Measurements from ENCODE around the gene SHC1. TPM values are rescaled to one million over a fixed set of nuclear protein-coding genes. Genes with fewer than 3 reads are reported as not detected.

SHC1 gene
- total and polyA plus RNA-seq, 2 experiments from 2014 or later, result 117 to 211 TPM

DNA sequence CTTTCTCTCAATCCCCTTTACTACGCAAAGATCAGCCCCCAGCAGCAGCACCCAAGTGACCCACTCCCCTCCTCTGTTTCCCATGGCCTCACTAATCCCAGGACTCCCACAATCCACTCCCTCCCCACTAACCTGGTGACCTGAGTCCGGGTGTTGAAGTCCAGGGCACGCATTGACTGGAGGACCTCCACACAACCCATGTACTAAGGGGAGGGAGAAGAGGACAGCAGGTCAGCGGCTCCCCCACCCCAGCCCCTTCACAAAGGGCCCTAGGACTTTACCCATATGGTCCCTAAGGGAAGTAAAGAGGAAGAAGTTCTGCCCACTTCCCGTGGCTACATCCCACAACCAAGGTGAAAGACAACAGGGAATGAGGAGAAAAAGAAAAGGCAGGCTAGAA is 1.3 kb downstream of the SHC1 start:
- H3K27ac ChIP-seq (ENCODE audit: low read depth), result no peak overlapping the region; the same call in 1 of the 2 replicates
- DNase-seq (ENCODE audit: low spot score) (no peak), ATAC-seq (no peak)
- no peak overlapping the region for H2AFZ ChIP-seq
- TF ChIP-seq EZH2phosphoT487 (IDR thresholded peaks at IDR 0.05; ENCODE audit: unreplicated experiment), result no peak
- TF ChIP-seq JUNB (IDR thresholded peaks at IDR 0.05; ENCODE audit: unreplicated experiment), result no peak
- no peak for TF ChIP-seq ZNF114 (CRISPR knock-in tag; IDR thresholded peaks at IDR 0.05)
- TF ChIP-seq, protein P1, sequence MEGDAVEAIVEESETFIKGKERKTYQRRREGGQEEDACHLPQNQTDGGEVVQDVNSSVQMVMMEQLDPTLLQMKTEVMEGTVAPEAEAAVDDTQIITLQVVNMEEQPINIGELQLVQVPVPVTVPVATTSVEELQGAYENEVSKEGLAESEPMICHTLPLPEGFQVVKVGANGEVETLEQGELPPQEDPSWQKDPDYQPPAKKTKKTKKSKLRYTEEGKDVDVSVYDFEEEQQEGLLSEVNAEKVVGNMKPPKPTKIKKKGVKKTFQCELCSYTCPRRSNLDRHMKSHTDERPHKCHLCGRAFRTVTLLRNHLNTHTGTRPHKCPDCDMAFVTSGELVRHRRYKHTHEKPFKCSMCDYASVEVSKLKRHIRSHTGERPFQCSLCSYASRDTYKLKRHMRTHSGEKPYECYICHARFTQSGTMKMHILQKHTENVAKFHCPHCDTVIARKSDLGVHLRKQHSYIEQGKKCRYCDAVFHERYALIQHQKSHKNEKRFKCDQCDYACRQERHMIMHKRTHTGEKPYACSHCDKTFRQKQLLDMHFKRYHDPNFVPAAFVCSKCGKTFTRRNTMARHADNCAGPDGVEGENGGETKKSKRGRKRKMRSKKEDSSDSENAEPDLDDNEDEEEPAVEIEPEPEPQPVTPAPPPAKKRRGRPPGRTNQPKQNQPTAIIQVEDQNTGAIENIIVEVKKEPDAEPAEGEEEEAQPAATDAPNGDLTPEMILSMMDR (conservative IDR thresholded peaks at IDR 0.05; ENCODE audit: low read depth in 2 of 2), result no peak
- TF ChIP-seq ZNF331 (CRISPR knock-in tag; IDR thresholded peaks at IDR 0.05; ENCODE audit: low read depth), result no peak
- TF ChIP-seq STAT1 (IDR thresholded peaks at IDR 0.05; ENCODE audit: unreplicated experiment), result no peak
- Mint-ChIP-seq H3K36me3 (ENCODE audit: low read depth) (peaks cover 54% of the 10 kb centered on the region), H3K9me3 (peaks cover 3% of the 10 kb centered on the region; the same call in 1 of the 3 replicates), H3K4me3 (no peak overlapping the region), H3K27me3 (ENCODE audit: insufficient read depth, low read depth, poor library complexity) (peaks cover 14% of the 10 kb centered on the region), H3K27ac (peak overlapping the region; percentile 88), H3K4me1 (peaks cover 36% of the 10 kb centered on the region)
- H3F3A ChIP-seq (replicated peaks; ENCODE audit: low read depth), result peaks cover 31% of the 10 kb centered on the region
- H3K36me3 ChIP-seq (ENCODE audit: insufficient read depth), result peaks cover 26% of the 10 kb centered on the region
- H3K9me2 ChIP-seq (ENCODE audit: insufficient read depth), result no peaks in the 10 kb centered on the region
- peak overlapping the region; percentile 90 for H3K4me2 ChIP-seq
- H3K27me3 ChIP-seq (ENCODE audit: insufficient read depth), result no peaks in the 10 kb centered on the region
- peaks cover 42% of the 10 kb centered on the region for H3K79me2 ChIP-seq (replicated peaks; ENCODE audit: insufficient read depth)
- peaks cover 17% of the 10 kb centered on the region for H4K20me1 ChIP-seq (replicated peaks; ENCODE audit: insufficient read depth)
- peak overlapping the region; percentile 82 for H3K4me3 ChIP-seq
- peaks cover 18% of the 10 kb centered on the region for H3K4me1 ChIP-seq (ENCODE audit: insufficient read depth)

DNA sequence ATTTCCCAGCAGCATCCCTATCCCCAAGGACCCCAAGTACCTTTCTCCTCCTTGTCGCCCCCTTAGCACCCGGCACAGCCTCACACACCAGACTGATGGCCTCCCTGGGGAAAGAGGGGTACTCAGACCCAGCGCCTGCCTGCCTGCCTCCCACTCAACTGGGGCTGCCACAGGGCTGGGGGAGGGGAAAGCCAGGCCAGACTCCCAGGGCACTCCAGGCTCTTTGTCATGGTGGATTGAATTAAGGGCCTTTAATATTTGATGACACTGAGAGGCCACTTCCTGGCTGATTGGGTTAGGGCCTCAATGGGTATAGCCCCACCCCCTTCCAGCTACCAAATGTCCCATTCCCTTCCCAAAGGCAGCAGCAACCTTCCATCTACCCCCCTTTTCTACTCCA is 1.8 kb downstream of the SHC1 start:
- Mint-ChIP-seq H3K27ac (peak overlapping the region; percentile 63), H3K36me3 (ENCODE audit: low read depth) (peaks cover 59% of the 10 kb centered on the region), H3K4me3 (no peak overlapping the region), H3K27me3 (ENCODE audit: insufficient read depth, low read depth, poor library complexity) (peaks cover 14% of the 10 kb centered on the region), H3K4me1 (peaks cover 40% of the 10 kb centered on the region), H3K9me3 (peaks cover 3% of the 10 kb centered on the region; the same call in 1 of the 3 replicates)
- Histone ChIP-seq H3K27ac (ENCODE audit: low read depth) (no peak overlapping the region), H4K20me1 (replicated peaks; ENCODE audit: insufficient read depth) (peaks cover 22% of the 10 kb centered on the region), H3K4me2 (peak overlapping the region; percentile 90), H3K9me2 (ENCODE audit: insufficient read depth) (no peaks in the 10 kb centered on the region), H3K4me3 (peak overlapping the region; percentile 82), H3K27me3 (ENCODE audit: insufficient read depth) (no peaks in the 10 kb centered on the region), H3F3A (replicated peaks; ENCODE audit: low read depth) (peaks cover 33% of the 10 kb centered on the region), H3K36me3 (ENCODE audit: insufficient read depth) (peaks cover 28% of the 10 kb centered on the region), H3K4me1 (ENCODE audit: insufficient read depth) (peaks cover 23% of the 10 kb centered on the region), H3K79me2 (replicated peaks; ENCODE audit: insufficient read depth) (peaks cover 42% of the 10 kb centered on the region), H2AFZ (no peak overlapping the region)
- DNase-seq (ENCODE audit: low spot score) (no peak), ATAC-seq (no peak)
- TF ChIP-seq, protein P2, sequence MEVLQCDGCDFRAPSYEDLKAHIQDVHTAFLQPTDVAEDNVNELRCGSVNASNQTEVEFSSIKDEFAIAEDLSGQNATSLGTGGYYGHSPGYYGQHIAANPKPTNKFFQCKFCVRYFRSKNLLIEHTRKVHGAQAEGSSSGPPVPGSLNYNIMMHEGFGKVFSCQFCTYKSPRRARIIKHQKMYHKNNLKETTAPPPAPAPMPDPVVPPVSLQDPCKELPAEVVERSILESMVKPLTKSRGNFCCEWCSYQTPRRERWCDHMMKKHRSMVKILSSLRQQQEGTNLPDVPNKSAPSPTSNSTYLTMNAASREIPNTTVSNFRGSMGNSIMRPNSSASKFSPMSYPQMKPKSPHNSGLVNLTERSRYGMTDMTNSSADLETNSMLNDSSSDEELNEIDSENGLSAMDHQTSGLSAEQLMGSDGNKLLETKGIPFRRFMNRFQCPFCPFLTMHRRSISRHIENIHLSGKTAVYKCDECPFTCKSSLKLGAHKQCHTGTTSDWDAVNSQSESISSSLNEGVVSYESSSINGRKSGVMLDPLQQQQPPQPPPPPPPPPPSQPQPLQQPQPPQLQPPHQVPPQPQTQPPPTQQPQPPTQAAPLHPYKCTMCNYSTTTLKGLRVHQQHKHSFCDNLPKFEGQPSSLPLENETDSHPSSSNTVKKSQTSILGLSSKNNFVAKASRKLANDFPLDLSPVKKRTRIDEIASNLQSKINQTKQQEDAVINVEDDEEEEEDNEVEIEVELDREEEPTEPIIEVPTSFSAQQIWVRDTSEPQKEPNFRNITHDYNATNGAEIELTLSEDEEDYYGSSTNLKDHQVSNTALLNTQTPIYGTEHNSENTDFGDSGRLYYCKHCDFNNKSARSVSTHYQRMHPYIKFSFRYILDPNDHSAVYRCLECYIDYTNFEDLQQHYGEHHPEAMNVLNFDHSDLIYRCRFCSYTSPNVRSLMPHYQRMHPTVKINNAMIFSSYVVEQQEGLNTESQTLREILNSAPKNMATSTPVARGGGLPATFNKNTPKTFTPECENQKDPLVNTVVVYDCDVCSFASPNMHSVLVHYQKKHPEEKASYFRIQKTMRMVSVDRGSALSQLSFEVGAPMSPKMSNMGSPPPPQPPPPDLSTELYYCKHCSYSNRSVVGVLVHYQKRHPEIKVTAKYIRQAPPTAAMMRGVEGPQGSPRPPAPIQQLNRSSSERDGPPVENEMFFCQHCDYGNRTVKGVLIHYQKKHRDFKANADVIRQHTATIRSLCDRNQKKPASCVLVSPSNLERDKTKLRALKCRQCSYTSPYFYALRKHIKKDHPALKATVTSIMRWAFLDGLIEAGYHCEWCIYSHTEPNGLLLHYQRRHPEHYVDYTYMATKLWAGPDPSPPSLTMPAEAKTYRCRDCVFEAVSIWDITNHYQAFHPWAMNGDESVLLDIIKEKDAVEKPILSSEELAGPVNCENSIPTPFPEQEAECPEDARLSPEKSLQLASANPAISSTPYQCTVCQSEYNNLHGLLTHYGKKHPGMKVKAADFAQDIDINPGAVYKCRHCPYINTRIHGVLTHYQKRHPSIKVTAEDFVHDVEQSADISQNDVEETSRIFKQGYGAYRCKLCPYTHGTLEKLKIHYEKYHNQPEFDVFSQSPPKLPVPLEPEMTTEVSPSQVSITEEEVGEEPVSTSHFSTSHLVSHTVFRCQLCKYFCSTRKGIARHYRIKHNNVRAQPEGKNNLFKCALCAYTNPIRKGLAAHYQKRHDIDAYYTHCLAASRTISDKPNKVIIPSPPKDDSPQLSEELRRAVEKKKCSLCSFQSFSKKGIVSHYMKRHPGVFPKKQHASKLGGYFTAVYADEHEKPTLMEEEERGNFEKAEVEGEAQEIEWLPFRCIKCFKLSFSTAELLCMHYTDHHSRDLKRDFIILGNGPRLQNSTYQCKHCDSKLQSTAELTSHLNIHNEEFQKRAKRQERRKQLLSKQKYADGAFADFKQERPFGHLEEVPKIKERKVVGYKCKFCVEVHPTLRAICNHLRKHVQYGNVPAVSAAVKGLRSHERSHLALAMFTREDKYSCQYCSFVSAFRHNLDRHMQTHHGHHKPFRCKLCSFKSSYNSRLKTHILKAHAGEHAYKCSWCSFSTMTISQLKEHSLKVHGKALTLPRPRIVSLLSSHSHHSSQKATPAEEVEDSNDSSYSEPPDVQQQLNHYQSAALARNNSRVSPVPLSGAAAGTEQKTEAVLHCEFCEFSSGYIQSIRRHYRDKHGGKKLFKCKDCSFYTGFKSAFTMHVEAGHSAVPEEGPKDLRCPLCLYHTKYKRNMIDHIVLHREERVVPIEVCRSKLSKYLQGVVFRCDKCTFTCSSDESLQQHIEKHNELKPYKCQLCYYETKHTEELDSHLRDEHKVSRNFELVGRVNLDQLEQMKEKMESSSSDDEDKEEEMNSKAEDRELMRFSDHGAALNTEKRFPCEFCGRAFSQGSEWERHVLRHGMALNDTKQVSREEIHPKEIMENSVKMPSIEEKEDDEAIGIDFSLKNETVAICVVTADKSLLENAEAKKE (CRISPR knock-in tag; IDR thresholded peaks at IDR 0.05), result no peak
- no peak for TF ChIP-seq NANOG (IDR thresholded peaks at IDR 0.05; ENCODE audit: borderline replicate concordance)
- TF ChIP-seq POLR2AphosphoS5 (IDR thresholded peaks at IDR 0.05; ENCODE audit: low read depth), result no peak; the same call in 1 of the 2 replicates
- TF ChIP-seq, protein P1 (conservative IDR thresholded peaks at IDR 0.05; ENCODE audit: low read depth in 2 of 2), result no peak
- TF ChIP-seq, protein P3, sequence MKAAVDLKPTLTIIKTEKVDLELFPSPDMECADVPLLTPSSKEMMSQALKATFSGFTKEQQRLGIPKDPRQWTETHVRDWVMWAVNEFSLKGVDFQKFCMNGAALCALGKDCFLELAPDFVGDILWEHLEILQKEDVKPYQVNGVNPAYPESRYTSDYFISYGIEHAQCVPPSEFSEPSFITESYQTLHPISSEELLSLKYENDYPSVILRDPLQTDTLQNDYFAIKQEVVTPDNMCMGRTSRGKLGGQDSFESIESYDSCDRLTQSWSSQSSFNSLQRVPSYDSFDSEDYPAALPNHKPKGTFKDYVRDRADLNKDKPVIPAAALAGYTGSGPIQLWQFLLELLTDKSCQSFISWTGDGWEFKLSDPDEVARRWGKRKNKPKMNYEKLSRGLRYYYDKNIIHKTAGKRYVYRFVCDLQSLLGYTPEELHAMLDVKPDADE (IDR thresholded peaks at IDR 0.05), result no peak
